SK-N-SH (cell line): Measurements from ENCODE around the gene HACE1. TPM values are rescaled to one million over a fixed set of nuclear protein-coding genes. Genes with fewer than 3 reads are reported as not detected.
A peak's percentile ranks its signal among the peaks of the same experiment; 100 is the strongest.

Source experiments
- CTCF ChIA-PET: fragments of 300-600, 350-600 bp; formaldehyde crosslinking; extraction: SDS; loops from one replicate; lab custom pipeline; 2021; lab: Yijun Ruan, JAX
- POLR2A ChIA-PET: fragments of 350-600 bp; sonication (Branson Sonifier 250); formaldehyde crosslinking; extraction: SDS; loops from one replicate; lab custom pipeline; 2020; ENCODE audit warnings: antibody characterized with exemption, inconsistent platforms; lab: Yijun Ruan, JAX
- DNase-seq: peaks from one replicate; pipeline ENCODE4 v3.0.0; 2012
- H2AFZ ChIP-seq: fragments of 200-600 bp; sonication (generic); 2 replicates; pipeline ENCODE4 v1.8.1; 2016; ENCODE audit warnings: antibody characterized with exemption, mild to moderate bottlenecking, low read depth
- H3F3A ChIP-seq: fragments of 200-600 bp; sonication (generic); replicated peaks from 2 replicates; pipeline ENCODE3; 2016; ENCODE audit warnings: antibody characterized with exemption, mild to moderate bottlenecking; ENCODE audit not compliant: insufficient read depth
- H3K27ac ChIP-seq, 2 experiments: fragments of 200-500 bp in 1 of 2; fragments of 200-600 bp in 1 of 2; sonication (Bioruptor generic) in 1 of 2; sonication (generic), shearing (Covaris generic) in 1 of 2; 2 replicates each; pipeline versions ENCODE4 v1.5.1 to v1.6.1; 2014 to 2016; ENCODE audit warnings: low read depth in 2 of 2, inconsistent platforms in 1 of 2, low read length in 1 of 2, mild to moderate bottlenecking in 1 of 2, mixed read lengths in 1 of 2
- H3K27me3 ChIP-seq: fragments of 200-600 bp; sonication (generic), shearing (Covaris generic); 2 replicates; pipeline ENCODE4 v1.6.1; 2016; ENCODE audit warnings: mixed run types; ENCODE audit not compliant: insufficient read depth
- H3K36me3 ChIP-seq, 2 experiments: fragments of 200-500 bp in 1 of 2; fragments of 200-600 bp in 1 of 2; sonication (Bioruptor generic) in 1 of 2; sonication (generic) in 1 of 2; replicated peaks in 1 of 2; 2 replicates each; pipeline versions ENCODE3 to v1.5.1; 2014 to 2016; ENCODE audit warnings: low read length in 1 of 2, mild to moderate bottlenecking in 1 of 2; ENCODE audit not compliant: insufficient read depth in 2 of 2, control insufficient read depth in 1 of 2
- H3K4me1 ChIP-seq, 2 experiments: fragments of 200-500 bp in 1 of 2; fragments of 200-600 bp in 1 of 2; sonication (Bioruptor generic) in 1 of 2; sonication (generic), shearing (Covaris generic) in 1 of 2; 2 replicates each; pipeline versions ENCODE4 v1.5.1 to v1.6.1; 2014 to 2016; ENCODE audit warnings: low read depth in 1 of 2, low read length in 1 of 2, mixed run types in 1 of 2; ENCODE audit not compliant: insufficient read depth in 2 of 2, control insufficient read depth in 1 of 2
- H3K4me2 ChIP-seq: fragments of 200-600 bp; sonication (generic), shearing (Covaris generic); 2 replicates; pipeline ENCODE4 v1.6.1; 2017; ENCODE audit warnings: mixed run types
- H3K4me3 ChIP-seq, 2 experiments: fragments of 200-500 bp in 1 of 2; fragments of 200-600 bp in 1 of 2; sonication (Bioruptor generic) in 1 of 2; sonication (generic), shearing (Covaris generic) in 1 of 2; 2 replicates each; pipeline versions ENCODE4 v1.5.1 to v1.8.1; 2014 to 2016; ENCODE audit warnings: low read depth in 2 of 2, inconsistent platforms in 1 of 2, low read length in 1 of 2, mild to moderate bottlenecking in 1 of 2, mixed read lengths in 1 of 2, moderate library complexity in 1 of 2
- H3K79me2 ChIP-seq: fragments of 200-600 bp; sonication (generic); 2 replicates; pipeline ENCODE4 v1.8.1; 2017; ENCODE audit warnings: mild to moderate bottlenecking; ENCODE audit not compliant: insufficient read depth
- H3K9ac ChIP-seq: fragments of 200-600 bp; sonication (generic); 2 replicates; pipeline ENCODE4 v1.6.1; 2017; ENCODE audit warnings: mixed run types
- H3K9me2 ChIP-seq: fragments of 200-600 bp; sonication (generic); 2 replicates; pipeline ENCODE4 v1.6.1; 2017; ENCODE audit warnings: mixed run types
- H3K9me3 ChIP-seq: fragments of 200-600 bp; sonication (generic); 2 replicates; pipeline ENCODE4 v1.6.1; 2017; ENCODE audit warnings: mixed run types, mild to moderate bottlenecking, moderate library complexity
- H4K20me1 ChIP-seq: fragments of 200-600 bp; sonication (generic); 2 replicates; pipeline ENCODE4 v1.6.1; 2017; ENCODE audit warnings: mild to moderate bottlenecking, mixed run types; ENCODE audit not compliant: insufficient read depth
- CHD2 ChIP-seq: fragments of 150-350 bp; IDR thresholded peaks from 2 replicates; pipeline ENCODE4 v1.6.1; 2018; ENCODE audit warnings: low read length; ENCODE audit not compliant: partially characterized antibody
- CTCF ChIP-seq: fragments of 200-600 bp; sonication (generic); IDR thresholded peaks from 2 replicates; pipeline ENCODE4 v1.6.1; 2017; ENCODE audit warnings: antibody characterized with exemption, mild to moderate bottlenecking, moderate library complexity
- ELF1 ChIP-seq: IDR thresholded peaks from 2 replicates; pipeline ENCODE4 v1.4.0; 2012
- EZH2phosphoT487 ChIP-seq: fragments of 200-600 bp; sonication (generic); IDR thresholded peaks from 2 replicates; pipeline ENCODE4 v1.6.1; 2017; ENCODE audit warnings: low read depth, mixed run types, mild to moderate bottlenecking, antibody characterized with exemption, moderate library complexity, borderline replicate concordance
- FOXM1 ChIP-seq: IDR thresholded peaks from 2 replicates; pipeline ENCODE4 v1.4.0; 2012; ENCODE audit warnings: low read depth, mild to moderate bottlenecking
- GATA2 ChIP-seq: sonication (generic); formaldehyde crosslinking; IDR thresholded peaks from 2 replicates; pipeline ENCODE4 v1.5.0; 2020; ENCODE audit warnings: mild to moderate bottlenecking, missing genetic modification reagents
- JUND ChIP-seq: IDR thresholded peaks from 2 replicates; pipeline ENCODE4 v1.4.0; 2012
- MXI1 ChIP-seq: IDR thresholded peaks from 2 replicates; pipeline ENCODE4 v1.6.1; 2012; ENCODE audit warnings: mild to moderate bottlenecking, low read depth, low read length, improper control_type of control experiment
- POLR2AphosphoS5 ChIP-seq: IDR thresholded peaks from 2 replicates; pipeline ENCODE4 v1.6.1; 2012; ENCODE audit warnings: low read depth, low read length
- RAD21 ChIP-seq: IDR thresholded peaks from 2 replicates; pipeline ENCODE4 v1.6.1; 2012; ENCODE audit warnings: mild to moderate bottlenecking, low read length
- RCOR1 ChIP-seq: fragments of 150-350 bp; IDR thresholded peaks from 2 replicates; pipeline ENCODE4 v1.6.1; 2017; ENCODE audit warnings: antibody characterized with exemption, low read length
- REST ChIP-seq: IDR thresholded peaks from 2 replicates; pipeline ENCODE4 v1.6.1; 2012; ENCODE audit warnings: mild to moderate bottlenecking, low read depth, low read length, moderate library complexity
- RXRA ChIP-seq: IDR thresholded peaks from 2 replicates; pipeline ENCODE4 v1.4.0; 2012; ENCODE audit warnings: low read depth, mild to moderate bottlenecking, borderline replicate concordance
- SIN3A ChIP-seq: IDR thresholded peaks from 2 replicates; pipeline ENCODE4 v1.6.1; 2012; ENCODE audit warnings: low read depth, mild to moderate bottlenecking, low read length, moderate library complexity, borderline replicate concordance
- SMC3 ChIP-seq: IDR thresholded peaks from 2 replicates; pipeline ENCODE4 v1.6.1; 2012; ENCODE audit warnings: low read depth, low read length, improper control_type of control experiment
- TCF12 ChIP-seq: IDR thresholded peaks from 2 replicates; pipeline ENCODE4 v1.4.0; 2012
- TEAD4 ChIP-seq: IDR thresholded peaks from 2 replicates; pipeline ENCODE4 v1.4.0; 2012; ENCODE audit warnings: mild to moderate bottlenecking, borderline replicate concordance; ENCODE audit not compliant: insufficient read depth
- WGBS: methylation state at CpG from one replicate; pipeline ENCODE4 v1.1.6; 2017; ENCODE audit warnings: low lambda C conversion rate; 5-methylcytosine and 5-hydroxymethylcytosine counted together
- polyA plus RNA-seq, 3 experiments: library from polyadenylated mRNA; depleted of rRNA; stranded (reverse); fragments of >200 nt; gene quantifications; 2 replicates each; pipeline ENCODE4 v1.2.3, GENCODE V29; 2012
- TF ChIP-seq, protein P1 (sequence below): IDR thresholded peaks from 2 replicates; pipeline ENCODE4 v1.4.0; 2012; ENCODE audit warnings: low read depth
- TF ChIP-seq, protein P2 (sequence below): fragments of 150-350 bp; IDR thresholded peaks from 2 replicates; pipeline ENCODE4 v1.6.1; 2017; ENCODE audit warnings: antibody characterized with exemption, low read length, low read depth, borderline replicate concordance
- TF ChIP-seq, protein P3 (sequence below): IDR thresholded peaks from 2 replicates; pipeline ENCODE4; 2012

HACE1 gene, protein sequence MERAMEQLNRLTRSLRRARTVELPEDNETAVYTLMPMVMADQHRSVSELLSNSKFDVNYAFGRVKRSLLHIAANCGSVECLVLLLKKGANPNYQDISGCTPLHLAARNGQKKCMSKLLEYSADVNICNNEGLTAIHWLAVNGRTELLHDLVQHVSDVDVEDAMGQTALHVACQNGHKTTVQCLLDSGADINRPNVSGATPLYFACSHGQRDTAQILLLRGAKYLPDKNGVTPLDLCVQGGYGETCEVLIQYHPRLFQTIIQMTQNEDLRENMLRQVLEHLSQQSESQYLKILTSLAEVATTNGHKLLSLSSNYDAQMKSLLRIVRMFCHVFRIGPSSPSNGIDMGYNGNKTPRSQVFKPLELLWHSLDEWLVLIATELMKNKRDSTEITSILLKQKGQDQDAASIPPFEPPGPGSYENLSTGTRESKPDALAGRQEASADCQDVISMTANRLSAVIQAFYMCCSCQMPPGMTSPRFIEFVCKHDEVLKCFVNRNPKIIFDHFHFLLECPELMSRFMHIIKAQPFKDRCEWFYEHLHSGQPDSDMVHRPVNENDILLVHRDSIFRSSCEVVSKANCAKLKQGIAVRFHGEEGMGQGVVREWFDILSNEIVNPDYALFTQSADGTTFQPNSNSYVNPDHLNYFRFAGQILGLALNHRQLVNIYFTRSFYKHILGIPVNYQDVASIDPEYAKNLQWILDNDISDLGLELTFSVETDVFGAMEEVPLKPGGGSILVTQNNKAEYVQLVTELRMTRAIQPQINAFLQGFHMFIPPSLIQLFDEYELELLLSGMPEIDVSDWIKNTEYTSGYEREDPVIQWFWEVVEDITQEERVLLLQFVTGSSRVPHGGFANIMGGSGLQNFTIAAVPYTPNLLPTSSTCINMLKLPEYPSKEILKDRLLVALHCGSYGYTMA
- polyA plus RNA-seq (2012; rRNA removed), result 6.2 and 7.1 TPM in 2 replicates
- polyA plus RNA-seq (2012; cell fraction: cytosol; rRNA removed), result 7.3 and 7.6 TPM in 2 replicates
- polyA plus RNA-seq (2012; cell fraction: nucleus; rRNA removed), result 10.7 and 17.4 TPM in 2 replicates

DNA sequence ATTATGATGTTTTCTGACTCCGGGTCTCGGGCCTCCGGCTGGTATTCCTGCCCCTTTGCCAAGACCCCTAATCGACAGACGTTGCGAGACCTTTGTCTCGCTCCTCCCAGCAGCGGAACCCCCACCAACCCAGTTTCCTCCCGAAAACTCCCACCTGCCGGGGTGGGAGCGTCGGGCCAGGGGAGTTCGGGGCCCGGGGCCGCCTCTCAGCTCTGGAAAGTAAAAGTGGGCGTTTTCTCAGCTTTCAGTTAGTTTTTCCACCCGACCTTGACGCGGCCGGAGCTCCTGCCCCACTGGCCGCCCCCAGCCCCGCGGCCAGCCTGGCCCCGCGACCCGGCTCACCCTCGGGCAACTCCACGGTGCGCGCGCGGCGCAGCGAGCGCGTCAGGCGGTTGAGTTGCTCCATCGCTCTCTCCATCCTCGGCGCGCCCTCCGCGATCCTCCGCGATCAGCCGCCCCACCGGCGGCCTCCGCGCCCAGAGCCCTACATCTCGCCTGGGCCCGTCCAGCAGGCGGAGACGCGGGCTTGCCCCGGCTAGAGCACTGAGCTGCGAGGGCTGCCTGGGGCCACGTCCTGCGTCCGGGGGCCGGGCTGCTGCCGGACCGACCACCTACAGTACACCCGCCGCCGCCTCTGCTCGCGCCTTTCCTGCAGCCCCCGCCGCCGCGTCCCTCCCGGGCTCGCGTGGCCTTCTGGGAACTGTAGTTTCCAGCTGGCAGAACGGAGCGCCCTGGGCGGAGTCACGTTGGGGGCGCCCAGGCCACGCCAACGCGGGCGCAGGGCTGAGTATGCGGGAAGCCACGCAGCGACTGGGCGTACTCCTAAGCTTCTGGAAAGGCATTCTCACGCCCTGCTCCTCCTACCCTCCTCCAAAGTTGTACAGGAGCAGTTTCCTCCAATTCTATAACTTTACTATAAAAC lies at the start of gene HACE1:
Gene HACE1 (minus strand): TSS at position 695 of the 922 bp plus-strand sequence. CDS start 277 bp downstream, at position 418.
- H3K27ac ChIP-seq, result peak within 1 kb of the TSS; percentile 37 to 81; a peak in 3 of 4 replicates
- H3K27me3 ChIP-seq, result no peaks in the 10 kb centered on the region; the same call in 1 of the 2 replicates
- H3K9ac ChIP-seq, result peak within 1 kb of the TSS; percentile 72
- under 1% methylated on average over 39 of the region's 89 CpGs for WGBS
- H3F3A ChIP-seq, result no peaks in the 10 kb centered on the region
- peak within 1 kb of the TSS; percentile 95 for H2AFZ ChIP-seq
- H3K9me3 ChIP-seq, result no peaks in the 10 kb centered on the region
- H3K4me1 ChIP-seq, result peaks cover 0 to 2% of the 10 kb centered on the region in 2 experiments; a peak in 1 of 4 replicates
- no peaks in the 10 kb centered on the region for H4K20me1 ChIP-seq
- DNase-seq, result peak; percentile 96
- no peaks in the 10 kb centered on the region for H3K36me3 ChIP-seq
- H3K4me2 ChIP-seq, result peak within 1 kb of the TSS; percentile 91
- POLR2A ChIA-PET, result interaction anchor here (0.6 to 1.4 kb wide), 4 partner anchors 9 to 81 kb away, joined by 3 to 6 read pairs (median 4); no protein-coding TSS in a partner anchor
- no peaks in the 10 kb centered on the region for H3K9me2 ChIP-seq
- H3K79me2 ChIP-seq, result peaks cover 34% of the 10 kb centered on the region
- peak within 1 kb of the TSS; percentile 76 to 96 for H3K4me3 ChIP-seq
- CTCF ChIA-PET, result interaction anchor here (3.0 kb wide), 1 partner anchor 218 kb away, joined by 14 read pairs; no protein-coding TSS in a partner anchor
- TF ChIP-seq ELF1 (no peak; the same call in 1 of the 2 replicates), TEAD4 (0 out of 2 replicates have a peak, but pooled peaks have one; percentile 11), RCOR1 (peak; percentile 28; the same call in 1 of the 2 replicates), CHD2 (peak; percentile 66), GATA2 (no peak), FOXM1 (no peak), REST (peak; percentile 5; the same call in 1 of the 2 replicates), TCF12 (no peak), SIN3A (peak; percentile 60; the same call in 1 of the 2 replicates), RAD21 (no peak), CTCF (peak; percentile 32), RXRA (no peak), MXI1 (no peak), JUND (no peak), POLR2AphosphoS5 (peak; percentile 79), SMC3 (no peak), EZH2phosphoT487 (no peak)
- TF ChIP-seq, protein P1, sequence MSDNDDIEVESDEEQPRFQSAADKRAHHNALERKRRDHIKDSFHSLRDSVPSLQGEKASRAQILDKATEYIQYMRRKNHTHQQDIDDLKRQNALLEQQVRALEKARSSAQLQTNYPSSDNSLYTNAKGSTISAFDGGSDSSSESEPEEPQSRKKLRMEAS, result peak; percentile 71; the same call in 1 of the 2 replicates
- TF ChIP-seq, protein P2, sequence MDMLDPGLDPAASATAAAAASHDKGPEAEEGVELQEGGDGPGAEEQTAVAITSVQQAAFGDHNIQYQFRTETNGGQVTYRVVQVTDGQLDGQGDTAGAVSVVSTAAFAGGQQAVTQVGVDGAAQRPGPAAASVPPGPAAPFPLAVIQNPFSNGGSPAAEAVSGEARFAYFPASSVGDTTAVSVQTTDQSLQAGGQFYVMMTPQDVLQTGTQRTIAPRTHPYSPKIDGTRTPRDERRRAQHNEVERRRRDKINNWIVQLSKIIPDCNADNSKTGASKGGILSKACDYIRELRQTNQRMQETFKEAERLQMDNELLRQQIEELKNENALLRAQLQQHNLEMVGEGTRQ, result no peak
- TF ChIP-seq, protein P3, sequence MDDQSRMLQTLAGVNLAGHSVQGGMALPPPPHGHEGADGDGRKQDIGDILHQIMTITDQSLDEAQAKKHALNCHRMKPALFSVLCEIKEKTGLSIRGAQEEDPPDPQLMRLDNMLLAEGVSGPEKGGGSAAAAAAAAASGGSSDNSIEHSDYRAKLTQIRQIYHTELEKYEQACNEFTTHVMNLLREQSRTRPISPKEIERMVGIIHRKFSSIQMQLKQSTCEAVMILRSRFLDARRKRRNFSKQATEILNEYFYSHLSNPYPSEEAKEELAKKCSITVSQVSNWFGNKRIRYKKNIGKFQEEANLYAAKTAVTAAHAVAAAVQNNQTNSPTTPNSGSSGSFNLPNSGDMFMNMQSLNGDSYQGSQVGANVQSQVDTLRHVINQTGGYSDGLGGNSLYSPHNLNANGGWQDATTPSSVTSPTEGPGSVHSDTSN, result no peak
